GM10847 (cell line): Measurements from ENCODE around the gene SERINC4.

ENCODE experiments used
- POLR2A ChIP-seq: IDR thresholded peaks from 2 replicates; pipeline ENCODE4 v1.6.1; 2011; ENCODE audit not compliant: insufficient read length; ENCODE audit errors: extremely low read depth

The SERINC4 gene

DNA sequence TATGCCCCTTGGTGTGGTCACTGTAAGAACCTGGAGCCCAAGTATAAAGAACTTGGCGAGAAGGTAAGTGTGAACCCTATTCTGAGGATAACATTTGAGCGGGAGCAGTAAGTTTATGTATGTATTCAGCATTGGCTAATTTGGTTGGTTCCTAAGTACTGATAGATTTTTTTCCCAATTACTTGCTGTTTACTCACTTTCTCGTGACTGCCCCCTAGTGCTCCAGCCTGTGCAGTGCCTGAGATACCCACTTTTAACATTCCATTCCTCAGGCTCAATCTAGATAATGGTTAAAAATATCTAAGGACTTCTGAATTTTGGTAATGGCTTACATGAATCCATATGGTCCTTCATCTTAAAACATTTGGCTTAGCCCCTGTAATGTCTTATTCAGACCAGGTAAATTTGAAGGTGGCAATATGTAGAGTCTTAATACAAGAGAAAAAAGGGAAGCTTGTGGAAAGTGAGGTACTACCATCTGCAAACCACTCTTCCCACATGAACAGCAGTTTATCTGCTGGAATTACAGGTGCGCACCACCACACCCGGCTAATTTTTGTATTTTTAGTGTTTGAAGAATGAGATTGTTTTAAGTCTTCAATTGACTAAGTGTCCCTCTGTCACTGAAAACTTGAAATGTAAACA is 30.3 kb downstream of the SERINC4 start:
- TF ChIP-seq POLR2A: no peak

DNA sequence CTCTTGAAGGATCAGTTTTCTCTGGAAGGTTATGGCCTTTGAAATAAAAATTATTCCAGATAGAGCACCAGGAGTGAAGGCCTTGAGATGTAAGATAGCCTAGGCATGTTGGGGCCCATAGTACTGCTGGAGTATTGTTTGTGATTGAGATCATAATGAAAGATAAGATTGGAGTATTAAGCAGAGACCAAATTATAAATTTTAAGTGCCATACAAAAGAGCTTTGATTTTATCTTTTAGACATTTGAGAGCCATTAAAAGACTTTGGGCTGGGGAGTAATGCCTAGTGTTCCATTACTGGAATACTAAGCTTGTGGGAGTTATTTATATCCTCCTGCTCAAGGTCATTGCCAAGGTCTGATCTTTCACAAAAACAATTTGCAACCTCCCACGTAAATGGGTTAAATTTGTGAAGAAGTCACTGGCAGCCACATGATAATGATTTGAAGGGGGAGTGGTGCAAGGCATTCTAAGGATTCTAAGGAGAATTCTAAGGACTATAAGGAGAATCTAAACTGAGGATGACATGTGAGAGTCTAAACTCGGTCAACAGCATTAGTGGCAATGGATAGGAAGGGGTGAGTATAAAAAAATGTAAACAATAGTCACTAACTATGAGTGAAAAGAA is 36.1 kb downstream of the SERINC4 start:
- TF ChIP-seq POLR2A: no peak

DNA sequence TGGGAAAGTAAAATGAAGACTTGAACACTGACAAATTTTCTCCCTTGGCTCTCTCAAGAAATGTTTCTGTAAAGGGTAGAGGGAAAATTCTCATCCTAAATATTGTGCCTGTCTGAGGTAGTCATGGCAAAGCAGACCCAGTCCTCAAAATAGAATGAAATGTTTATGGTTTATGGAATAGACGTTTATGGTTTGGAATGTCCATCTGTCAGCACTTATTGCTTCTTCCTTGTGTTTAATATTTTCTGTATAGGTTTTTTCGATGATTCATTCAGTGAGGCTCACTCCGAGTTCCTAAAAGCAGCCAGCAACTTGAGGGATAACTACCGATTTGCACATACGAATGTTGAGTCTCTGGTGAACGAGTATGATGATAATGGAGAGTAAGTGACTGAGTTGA is 37.2 kb downstream of the SERINC4 start:
- no peak for TF ChIP-seq POLR2A

DNA sequence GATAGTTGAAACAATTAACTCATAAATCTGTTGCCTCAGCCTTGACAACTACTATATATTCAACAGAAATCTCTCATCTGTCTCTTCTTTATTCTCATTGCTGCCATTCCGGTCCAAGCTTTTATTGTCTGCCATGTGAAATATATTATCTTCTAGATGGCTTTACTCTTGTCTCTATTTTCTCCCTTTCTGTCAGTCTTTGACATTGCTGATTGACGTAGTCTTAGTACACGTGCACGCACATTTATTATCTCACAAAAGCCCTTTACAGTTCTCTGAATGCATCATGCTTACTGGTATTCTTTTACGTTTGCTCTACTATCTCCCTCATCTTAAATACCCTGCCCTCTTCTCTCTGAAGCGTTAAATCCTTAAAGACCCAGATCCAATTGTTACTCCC is 48.1 kb downstream of the SERINC4 start:
- TF ChIP-seq POLR2A: no peak

DNA sequence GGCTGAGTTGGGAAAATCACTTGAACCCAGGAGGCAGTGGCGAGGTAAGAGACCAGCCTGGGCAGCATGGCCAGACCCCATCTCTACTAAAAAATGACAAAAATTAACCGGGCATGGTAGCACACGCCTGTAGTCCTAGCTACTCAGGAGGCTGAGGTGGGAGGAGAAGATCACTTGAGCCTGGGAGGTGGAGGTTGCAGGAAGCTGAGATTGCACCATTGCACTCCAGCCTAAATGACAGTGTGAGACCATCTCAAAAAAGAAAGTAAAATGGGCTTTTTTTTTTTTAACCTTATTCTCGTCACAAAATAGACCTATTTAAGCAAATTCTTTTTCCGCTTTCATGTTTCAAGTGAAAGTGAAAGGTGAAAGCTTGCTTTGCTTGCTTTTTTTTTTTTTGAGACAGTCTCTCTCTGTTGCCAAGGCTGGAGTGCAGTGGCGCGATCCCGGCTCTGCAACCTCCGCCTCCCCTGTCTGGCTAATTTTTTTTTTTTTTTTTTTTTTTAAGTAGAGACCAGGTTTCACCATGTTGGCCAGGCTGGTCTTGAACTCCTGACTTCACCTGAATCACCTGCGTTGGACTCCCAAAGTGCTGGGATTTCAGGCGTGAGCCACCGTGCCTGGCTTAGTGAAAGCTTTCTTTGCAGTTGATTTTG is 50.2 kb downstream of the SERINC4 start:
- TF ChIP-seq POLR2A: no peak

DNA sequence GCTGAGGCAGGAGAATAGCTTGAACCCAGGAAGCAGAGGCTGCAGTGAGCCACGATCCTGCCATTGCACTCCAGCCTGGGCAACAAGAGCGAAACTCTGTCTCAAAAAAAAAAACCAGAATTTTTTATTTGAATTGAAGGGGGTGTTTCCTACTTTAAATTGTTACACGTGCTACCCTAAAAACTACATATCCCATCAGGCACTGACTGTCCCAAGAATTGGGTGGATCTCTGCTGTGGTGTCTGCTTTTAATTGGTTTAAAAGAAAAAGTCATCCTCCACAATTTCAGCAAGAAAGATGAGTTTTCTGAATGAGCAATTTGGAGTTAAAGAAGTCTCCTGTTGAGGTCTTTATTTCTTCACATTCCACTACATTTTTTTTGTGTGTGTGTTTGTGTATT is 51.6 kb downstream of the SERINC4 start:
- no peak for TF ChIP-seq POLR2A

DNA sequence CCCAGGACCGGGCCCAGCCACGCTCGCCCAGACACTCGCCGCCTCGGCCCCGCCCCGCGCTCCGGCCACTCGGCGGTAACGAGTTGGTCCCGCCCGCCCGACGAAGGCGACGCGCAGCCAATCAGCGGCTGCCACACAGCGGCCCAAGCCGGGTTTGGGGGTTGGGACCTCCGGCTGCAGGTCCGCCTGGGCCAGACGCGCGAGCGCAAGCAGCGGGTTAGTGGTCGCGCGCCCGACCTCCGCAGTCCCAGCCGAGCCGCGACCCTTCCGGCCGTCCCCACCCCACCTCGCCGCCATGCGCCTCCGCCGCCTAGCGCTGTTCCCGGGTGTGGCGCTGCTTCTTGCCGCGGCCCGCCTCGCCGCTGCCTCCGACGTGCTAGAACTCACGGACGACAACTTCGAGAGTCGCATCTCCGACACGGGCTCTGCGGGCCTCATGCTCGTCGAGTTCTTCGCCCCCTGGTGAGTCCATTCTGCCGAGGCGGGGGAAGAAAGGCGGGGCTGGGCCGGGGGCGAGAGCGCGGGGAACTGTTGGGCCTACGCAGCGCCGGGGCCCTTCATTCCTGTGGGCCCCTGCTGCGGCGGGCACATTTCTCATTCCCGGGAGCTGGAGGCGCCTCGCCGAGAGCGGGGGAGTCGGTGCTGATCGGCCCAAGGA is 53.6 kb downstream of the SERINC4 start, which contains the start of gene PDIA3:
TSS of gene PDIA3 (plus strand) at position 194 of the 658 bp plus-strand sequence. CDS start at position 296, 102 bp downstream.
- TF ChIP-seq POLR2A: peak; percentile 88
